Activated CD8-positive, alpha-beta memory T cell treated with anti-CD3 and anti-CD28 coated beads, Interleukin-2, amount 10 ng/mL, durations not matched to agents 7 days and 5 days (primary cell): Measurements from ENCODE around the gene KNG1. TPM values are rescaled to one million over a fixed set of nuclear protein-coding genes. Genes with fewer than 3 reads are reported as not detected.
"Not testable (repeated sequence)": the region's sequence is repeated elsewhere in the genome, so short reads cannot be mapped to it uniquely, and the experiment has no call there.

Experiments used
- ATAC-seq: fragments of 150-1000 bp; cut with Tn5 transposase; one replicate; pipeline ENCODE4 v1.10.0; 2021; ENCODE audit warnings: moderate library complexity
- CTCF ChIA-PET: fragments of 350-600 bp; sonication (Branson Sonifier 250); formaldehyde crosslinking; loops from one replicate; lab custom pipeline; 2021; ENCODE audit warnings: antibody characterized with exemption; lab: Charles Lee
- DNase-seq: peaks from one replicate; pipeline ENCODE4 v3.0.0-alpha.2; 2020
- H3K27ac Mint-ChIP-seq: one replicate; pipeline ENCODE4 v1.8.0; 2021; ENCODE audit warnings: mild to moderate bottlenecking, mixed read lengths
- H3K27me3 Mint-ChIP-seq: one replicate; pipeline ENCODE4 v1.8.0; 2021; ENCODE audit warnings: mixed read lengths
- H3K36me3 Mint-ChIP-seq: one replicate; pipeline ENCODE4 v1.8.0; 2021; ENCODE audit warnings: mild to moderate bottlenecking, mixed read lengths
- H3K4me1 Mint-ChIP-seq: one replicate; pipeline ENCODE4 v1.8.0; 2021; ENCODE audit warnings: mixed read lengths
- H3K4me3 Mint-ChIP-seq: one replicate; pipeline ENCODE4 v1.8.0; 2021; ENCODE audit warnings: mild to moderate bottlenecking, moderate library complexity, mixed read lengths
- H3K9me3 Mint-ChIP-seq: one replicate; pipeline ENCODE4 v1.8.0; 2022; ENCODE audit warnings: low read depth, mixed read lengths
- total RNA-seq, 2 experiments: library from RNA; stranded (reverse); gene quantifications; one replicate each; pipeline ENCODE4 v1.2.3, GENCODE V29; 2021

KNG1 gene
- not detected for total RNA-seq

GRCh38 chr3:186717039-186717457 lies at the start of gene KNG1:
Gene KNG1 (plus strand): TSS chr3:186717359. CDS start chr3:186717543, 184 bp downstream.
- Mint-ChIP-seq H3K4me3 (no peak within 1 kb of the TSS), H3K27ac (no peak within 1 kb of the TSS), H3K36me3 (no peaks in the 10 kb centered on the region), H3K4me1 (no peaks in the 10 kb centered on the region), H3K9me3 (no peaks in the 10 kb centered on the region), H3K27me3 (peaks cover 20% of the 10 kb centered on the region)
- DNase-seq: no peak
- no peak for ATAC-seq
- CTCF ChIA-PET: interaction anchor here (0.6 kb wide), 1 partner anchor 920 kb away, joined by 4 read pairs; no protein-coding TSS in a partner anchor

GRCh38 chr3:186668426-186668825 lies 48.7 kb upstream of the KNG1 start:
- ATAC-seq (no peak), DNase-seq (no peak)
- CTCF ChIA-PET: interaction anchor here (0.7 to 0.8 kb wide), 2 partner anchors 52 to 59 kb away, joined by 3 read pairs; no protein-coding TSS in a partner anchor
- no peak overlapping the region for H3K27ac Mint-ChIP-seq
- no peak overlapping the region for H3K4me3 Mint-ChIP-seq
- H3K36me3 Mint-ChIP-seq: peaks cover 2% of the 10 kb centered on the region
- peaks cover 24% of the 10 kb centered on the region for H3K27me3 Mint-ChIP-seq
- H3K9me3 Mint-ChIP-seq: no peaks in the 10 kb centered on the region
- peaks cover 17% of the 10 kb centered on the region for H3K4me1 Mint-ChIP-seq

- CTCF ChIA-PET: no interaction called here
- H3K4me1 Mint-ChIP-seq: peaks cover 17% of the 10 kb centered on the region
- no peak overlapping the region for H3K4me3 Mint-ChIP-seq
- peak overlapping the region; percentile 38 for H3K27ac Mint-ChIP-seq
- peak; percentile 49 for ATAC-seq
- no peak for DNase-seq
- H3K36me3 Mint-ChIP-seq: peaks cover 2% of the 10 kb centered on the region
- no peaks in the 10 kb centered on the region for H3K9me3 Mint-ChIP-seq
- peaks cover 32% of the 10 kb centered on the region for H3K27me3 Mint-ChIP-seq
Measured at GRCh38 chr3:186669378-186670084, 47.6 kb upstream of the KNG1 start.

DNA sequence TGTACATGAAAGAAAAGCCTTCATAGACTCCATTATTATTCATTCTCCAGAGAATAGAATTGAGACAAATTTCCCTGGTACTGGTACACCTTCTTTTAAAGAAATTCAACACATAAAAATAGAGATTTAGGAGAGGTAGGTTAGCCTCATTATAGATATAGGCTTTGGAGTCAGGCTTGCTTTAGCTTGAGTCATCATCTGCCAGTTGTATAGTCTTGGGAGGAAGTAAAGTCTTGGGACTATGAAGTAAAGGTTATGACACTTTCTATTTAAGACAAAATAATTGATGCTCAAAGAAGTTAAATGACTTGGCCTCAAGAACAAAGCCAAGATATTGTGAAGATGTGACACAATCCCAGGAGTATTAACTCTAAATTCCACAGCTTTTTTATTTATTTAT lies 47.0 kb upstream of the KNG1 start:
- H3K27ac Mint-ChIP-seq: no peak overlapping the region
- DNase-seq: no peak
- H3K27me3 Mint-ChIP-seq: peaks cover 36% of the 10 kb centered on the region
- H3K4me1 Mint-ChIP-seq: peaks cover 17% of the 10 kb centered on the region
- peaks cover 2% of the 10 kb centered on the region for H3K36me3 Mint-ChIP-seq
- no peak overlapping the region for H3K4me3 Mint-ChIP-seq
- CTCF ChIA-PET: no interaction called here
- ATAC-seq: no peak
- no peaks in the 10 kb centered on the region for H3K9me3 Mint-ChIP-seq

- no peak overlapping the region for H3K27ac Mint-ChIP-seq
- peaks cover 17% of the 10 kb centered on the region for H3K4me1 Mint-ChIP-seq
- DNase-seq: no peak
- H3K36me3 Mint-ChIP-seq: peaks cover 2% of the 10 kb centered on the region
- no peaks in the 10 kb centered on the region for H3K9me3 Mint-ChIP-seq
- H3K4me3 Mint-ChIP-seq: no peak overlapping the region
- no peak for ATAC-seq
- peaks cover 36% of the 10 kb centered on the region for H3K27me3 Mint-ChIP-seq
- CTCF ChIA-PET: no interaction called here
Measured at GRCh38 chr3:186671051-186671450, 46.1 kb upstream of the KNG1 start.

- no peak for ATAC-seq
- peaks cover 2% of the 10 kb centered on the region for H3K9me3 Mint-ChIP-seq
- H3K4me1 Mint-ChIP-seq: no peaks in the 10 kb centered on the region
- H3K27ac Mint-ChIP-seq: no peak overlapping the region
- H3K4me3 Mint-ChIP-seq: no peak overlapping the region
- DNase-seq: no peak
- no peaks in the 10 kb centered on the region for H3K36me3 Mint-ChIP-seq
- peaks cover 47% of the 10 kb centered on the region for H3K27me3 Mint-ChIP-seq
- CTCF ChIA-PET: no interaction called here
Measured at GRCh38 chr3:186678604-186679003, 38.6 kb upstream of the KNG1 start.

DNA sequence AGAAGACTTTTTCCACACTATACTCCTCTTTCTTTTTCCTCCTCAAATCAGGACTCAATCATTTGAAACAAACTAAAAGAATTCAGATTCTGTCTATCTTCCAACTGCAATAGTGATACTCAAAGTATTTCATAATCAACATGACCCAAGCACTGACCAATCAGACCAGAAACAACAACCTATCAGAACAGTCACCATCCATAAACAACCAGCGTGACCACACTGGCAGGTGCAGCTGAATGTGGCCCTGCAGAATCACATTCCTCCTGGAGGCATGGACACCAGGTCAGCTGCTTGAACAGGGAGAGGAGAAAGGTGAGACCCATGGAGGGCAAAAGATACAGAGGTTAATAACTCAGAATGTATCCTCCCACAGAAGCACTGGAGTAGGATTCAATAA lies 38.0 kb upstream of the KNG1 start:
- Mint-ChIP-seq H3K36me3 (no peaks in the 10 kb centered on the region), H3K4me1 (no peaks in the 10 kb centered on the region), H3K9me3 (peaks cover 2% of the 10 kb centered on the region), H3K27me3 (peaks cover 43% of the 10 kb centered on the region), H3K27ac (no peak overlapping the region), H3K4me3 (no peak overlapping the region)
- no peak for ATAC-seq
- CTCF ChIA-PET: no interaction called here
- no peak for DNase-seq

DNA sequence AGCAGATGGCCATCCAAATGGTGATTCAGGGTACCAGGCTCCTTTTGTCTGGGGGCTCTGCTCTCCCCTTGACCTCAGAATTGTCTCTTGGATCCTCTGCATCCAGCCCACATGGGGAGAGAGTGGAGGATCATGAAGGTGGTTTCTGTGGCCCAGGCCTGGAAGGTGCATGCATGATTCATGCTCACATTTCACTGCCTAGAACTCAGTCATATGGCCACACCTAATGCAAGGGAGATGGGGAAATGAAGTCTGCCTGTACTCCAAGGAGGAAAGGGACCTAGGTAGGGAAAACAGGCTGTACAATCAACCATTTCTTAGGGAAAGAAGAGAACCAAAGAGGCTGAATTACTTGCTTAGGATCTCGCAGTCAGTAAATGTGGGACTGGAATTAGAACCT lies 36.3 kb upstream of the KNG1 start:
- CTCF ChIA-PET: no interaction called here
- DNase-seq (no peak), ATAC-seq (no peak)
- Mint-ChIP-seq H3K36me3 (peaks cover 5% of the 10 kb centered on the region), H3K27me3 (peaks cover 40% of the 10 kb centered on the region), H3K27ac (no peak overlapping the region), H3K9me3 (peaks cover 9% of the 10 kb centered on the region), H3K4me3 (no peak overlapping the region), H3K4me1 (no peaks in the 10 kb centered on the region)

DNA sequence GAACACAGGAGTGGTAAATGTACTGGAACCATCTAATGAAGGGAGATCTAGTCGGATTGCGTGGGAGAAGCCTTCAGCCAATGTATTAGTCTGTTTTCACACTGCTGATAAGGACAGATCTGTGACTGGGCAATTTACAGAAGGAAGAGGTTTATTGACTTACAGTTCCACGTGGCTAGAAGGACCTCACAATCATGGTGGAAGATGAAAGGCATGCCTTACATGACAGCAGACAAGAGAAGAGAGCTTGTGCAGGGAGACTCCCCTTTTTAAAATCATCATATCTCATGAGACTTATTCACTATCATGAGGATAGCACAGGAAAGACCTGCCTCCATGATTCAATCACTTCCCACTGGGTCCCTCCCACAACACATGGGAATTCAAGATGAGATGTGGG lies 34.3 kb upstream of the KNG1 start:
- Mint-ChIP-seq H3K4me1 (peaks cover 5% of the 10 kb centered on the region), H3K4me3 (no peak overlapping the region), H3K27ac (no peak overlapping the region), H3K36me3 (peaks cover 8% of the 10 kb centered on the region), H3K27me3 (peaks cover 39% of the 10 kb centered on the region), H3K9me3 (peaks cover 15% of the 10 kb centered on the region)
- no peak for DNase-seq
- no peak for ATAC-seq
- CTCF ChIA-PET: interaction anchor here (1.8 kb wide), 1 partner anchor 66 kb away, joined by 3 read pairs; no protein-coding TSS in a partner anchor

DNA sequence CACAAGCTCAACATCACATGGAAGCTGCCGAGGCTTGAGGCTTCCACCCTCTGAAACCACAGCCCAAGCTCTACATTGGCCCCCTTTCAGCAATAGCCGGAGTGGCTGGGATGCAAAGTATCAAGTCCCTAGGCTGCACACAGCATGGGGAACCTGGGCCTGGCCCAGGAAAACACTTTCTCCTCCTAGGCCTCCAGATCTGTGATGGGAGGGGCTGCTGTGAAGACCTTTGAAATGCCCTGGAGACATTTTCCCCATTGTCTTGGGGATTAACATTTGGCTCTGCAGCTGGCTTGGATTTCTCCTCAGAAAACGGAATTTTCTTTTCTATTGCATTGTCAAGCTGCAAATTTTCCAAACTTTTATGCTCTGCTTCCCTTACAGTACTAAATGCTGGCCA lies 33.2 kb upstream of the KNG1 start:
- H3K27me3 Mint-ChIP-seq: peaks cover 35% of the 10 kb centered on the region
- DNase-seq (no peak), ATAC-seq (no peak)
- H3K9me3 Mint-ChIP-seq: peaks cover 15% of the 10 kb centered on the region
- H3K4me1 Mint-ChIP-seq: peaks cover 8% of the 10 kb centered on the region
- CTCF ChIA-PET: no interaction called here
- H3K36me3 Mint-ChIP-seq: peaks cover 8% of the 10 kb centered on the region
- H3K4me3 Mint-ChIP-seq: no peak overlapping the region
- no peak overlapping the region for H3K27ac Mint-ChIP-seq

GRCh38 chr3:186686475-186686874 lies 30.7 kb upstream of the KNG1 start:
- H3K4me3 Mint-ChIP-seq, DNase-seq, H3K27ac Mint-ChIP-seq, H3K36me3 Mint-ChIP-seq, ATAC-seq, CTCF ChIA-PET, H3K4me1 Mint-ChIP-seq: not testable (repeated sequence)
- Mint-ChIP-seq H3K9me3 (peaks cover 15% of the 10 kb centered on the region), H3K27me3 (peaks cover 36% of the 10 kb centered on the region)

DNA sequence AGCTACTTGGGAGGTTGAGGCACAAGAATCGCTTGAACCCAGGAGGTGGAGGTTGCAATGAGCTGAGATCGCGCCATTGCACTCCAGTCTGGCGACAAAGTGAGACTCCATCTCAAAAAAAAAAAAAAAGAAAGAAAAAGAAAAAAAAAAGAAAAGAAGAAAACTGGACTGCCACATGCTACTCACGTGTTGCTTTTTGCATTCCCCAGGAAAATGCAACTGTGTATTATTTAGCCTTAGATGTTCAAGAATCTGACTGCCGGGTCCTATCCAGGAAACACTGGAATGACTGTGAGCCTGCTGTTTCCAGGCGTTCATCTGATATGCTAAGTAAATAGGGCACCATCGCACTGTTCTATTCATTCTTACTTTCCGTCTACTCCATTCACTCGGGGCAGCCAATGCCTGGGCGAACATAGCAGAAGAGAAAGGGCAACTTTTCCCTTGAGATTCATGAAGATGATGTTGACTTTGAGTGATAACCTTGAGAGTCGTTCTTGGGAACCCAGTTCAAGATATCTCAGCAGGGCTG lies 30.0 kb upstream of the KNG1 start:
- Mint-ChIP-seq H3K27me3 (peaks cover 38% of the 10 kb centered on the region), H3K9me3 (peaks cover 15% of the 10 kb centered on the region), H3K4me1 (peaks cover 10% of the 10 kb centered on the region), H3K4me3 (no peak overlapping the region), H3K27ac (no peak overlapping the region), H3K36me3 (peaks cover 8% of the 10 kb centered on the region)
- no peak for ATAC-seq
- no peak for DNase-seq
- CTCF ChIA-PET: interaction anchor here (1.3 kb wide), 1 partner anchor 10 kb away, joined by 3 read pairs; no protein-coding TSS in a partner anchor

GRCh38 chr3:186690304-186690703 lies 26.9 kb upstream of the KNG1 start:
- ATAC-seq, H3K27ac Mint-ChIP-seq, CTCF ChIA-PET: not testable (repeated sequence)

DNA sequence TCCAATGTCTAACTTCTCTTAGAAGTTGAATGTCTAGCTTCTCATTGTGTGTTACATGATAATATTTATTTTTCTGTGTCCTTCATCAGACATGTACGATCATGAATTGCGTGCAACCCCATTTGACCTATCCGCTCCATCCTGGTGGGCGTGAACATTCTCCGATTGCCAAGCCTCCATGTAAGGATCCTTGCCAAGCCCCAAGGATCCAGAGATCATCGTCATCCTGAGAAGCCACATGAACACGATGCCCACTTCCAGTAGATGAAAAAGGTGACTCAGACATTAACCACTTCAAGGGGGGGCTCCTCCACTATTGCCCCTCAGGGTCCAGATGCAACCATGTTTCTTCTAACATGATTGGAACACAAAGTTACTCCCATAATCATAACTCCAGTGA lies 25.5 kb upstream of the KNG1 start:
- peaks cover 39% of the 10 kb centered on the region for H3K27me3 Mint-ChIP-seq
- no peak for ATAC-seq
- CTCF ChIA-PET: no interaction called here

More at GRCh38 chr3:186690304-186690703, 26.9 kb upstream of the KNG1 start:
- H3K36me3 Mint-ChIP-seq, H3K9me3 Mint-ChIP-seq, DNase-seq, H3K4me1 Mint-ChIP-seq, H3K4me3 Mint-ChIP-seq: not testable (repeated sequence)
- H3K27me3 Mint-ChIP-seq: peaks cover 48% of the 10 kb centered on the region

More for the DNA sequence above, 25.5 kb upstream of the KNG1 start:
- no peak overlapping the region for H3K4me3 Mint-ChIP-seq
- no peak for DNase-seq
- no peak overlapping the region for H3K27ac Mint-ChIP-seq
- peaks cover 3% of the 10 kb centered on the region for H3K9me3 Mint-ChIP-seq
- no peaks in the 10 kb centered on the region for H3K36me3 Mint-ChIP-seq
- H3K4me1 Mint-ChIP-seq: peaks cover 5% of the 10 kb centered on the region
